Neutrophil (primary cell): ENCODE measurements around the gene NKX2-3.

Source experiments
- H3K27ac ChIP-seq: fragments of 200-600 bp; sonication (generic); 2 replicates; pipeline ENCODE4 v1.5.1; 2016; ENCODE audit warnings: mild to moderate bottlenecking, moderate library complexity
- H3K27me3 ChIP-seq: fragments of 200-600 bp; sonication (generic); 2 replicates; pipeline ENCODE4 v1.6.0; 2016; ENCODE audit warnings: mild to moderate bottlenecking
- H3K36me3 ChIP-seq: fragments of 200-600 bp; sonication (generic); 2 replicates; pipeline ENCODE4 v1.5.1; 2017
- H3K4me1 ChIP-seq, 2 experiments: fragments of 200-600 bp in 1 of 2; sonication (generic) in 1 of 2; 1 replicate in 1 of 2; 2 replicates in 1 of 2; pipeline versions ENCODE4 v1.5.1 to v1.6.1; 2013 to 2016; ENCODE audit warnings: low read depth in 1 of 2, low read length in 1 of 2, mild to moderate bottlenecking in 1 of 2, moderate library complexity in 1 of 2; ENCODE audit not compliant: control insufficient read depth in 1 of 2, insufficient read depth in 1 of 2
- H3K4me3 ChIP-seq, 2 experiments: fragments of 200-600 bp in 1 of 2; sonication (generic) in 1 of 2; 1 replicate in 1 of 2; 2 replicates in 1 of 2; pipeline ENCODE4 v1.5.1; 2013 to 2016; ENCODE audit warnings: low read depth in 1 of 2, low read length in 1 of 2, mild to moderate bottlenecking in 1 of 2, moderate library complexity in 1 of 2
- H3K9me3 ChIP-seq: fragments of 200-600 bp; sonication (generic); 2 replicates; pipeline ENCODE4 v1.5.1; 2016
- CTCF ChIP-seq: fragments of 200-600 bp; sonication (generic); IDR thresholded peaks from 2 replicates; pipeline ENCODE4 v1.5.1; 2016; ENCODE audit warnings: antibody characterized with exemption

NKX2-3 gene

GRCh38 chr10:99520847-99521764 is 11.6 kb upstream of the NKX2-3 start:
- Histone ChIP-seq H3K27ac (no peak overlapping the region), H3K4me3 (no peak overlapping the region), H3K9me3 (no peaks in the 10 kb centered on the region), H3K36me3 (no peaks in the 10 kb centered on the region), H3K4me1 (peaks cover 8 to 20% of the 10 kb centered on the region in 2 experiments), H3K27me3 (peaks cover 91% of the 10 kb centered on the region)
- TF ChIP-seq CTCF = no peak

DNA sequence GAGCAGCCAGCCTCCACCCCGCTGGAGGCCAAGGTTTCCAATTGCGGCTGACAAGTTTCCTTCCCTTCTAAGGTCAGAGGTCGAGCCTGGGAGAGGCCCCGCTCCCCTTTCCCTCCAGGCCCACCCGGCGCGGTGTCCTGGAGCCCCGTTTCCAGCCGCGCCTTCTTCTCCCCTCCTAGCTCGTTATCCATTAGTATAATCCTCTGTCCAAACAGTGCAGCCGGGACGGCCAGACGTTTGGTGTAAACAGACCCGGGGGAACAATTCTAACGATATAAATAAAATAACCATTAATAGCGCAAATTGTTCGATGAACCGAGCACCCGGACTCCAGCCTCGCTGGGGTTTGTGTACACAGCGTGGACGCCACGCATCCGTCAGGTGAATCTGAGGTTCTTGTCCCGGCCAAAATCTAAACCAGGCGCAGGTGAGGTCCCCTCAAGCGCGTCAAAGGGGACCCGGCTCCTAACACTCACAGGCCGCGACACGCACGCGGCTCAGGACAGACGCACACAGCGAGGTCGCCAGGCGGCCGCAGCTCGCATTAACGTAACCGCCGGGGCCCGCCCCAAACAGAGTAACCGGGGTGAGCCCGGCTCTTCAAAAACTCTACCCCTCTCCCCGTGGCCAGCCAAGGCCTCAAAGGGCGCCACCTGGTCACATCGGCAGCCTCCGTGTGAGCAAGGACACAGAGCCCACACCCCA is 10.8 kb upstream of the NKX2-3 start:
- H3K27ac ChIP-seq = no peak overlapping the region
- no peak overlapping the region for H3K4me3 ChIP-seq
- H3K36me3 ChIP-seq = no peaks in the 10 kb centered on the region
- H3K9me3 ChIP-seq = no peaks in the 10 kb centered on the region
- H3K4me1 ChIP-seq = peaks cover 8 to 20% of the 10 kb centered on the region in 2 experiments
- TF ChIP-seq CTCF = no peak
- peaks cover 96% of the 10 kb centered on the region for H3K27me3 ChIP-seq

DNA sequence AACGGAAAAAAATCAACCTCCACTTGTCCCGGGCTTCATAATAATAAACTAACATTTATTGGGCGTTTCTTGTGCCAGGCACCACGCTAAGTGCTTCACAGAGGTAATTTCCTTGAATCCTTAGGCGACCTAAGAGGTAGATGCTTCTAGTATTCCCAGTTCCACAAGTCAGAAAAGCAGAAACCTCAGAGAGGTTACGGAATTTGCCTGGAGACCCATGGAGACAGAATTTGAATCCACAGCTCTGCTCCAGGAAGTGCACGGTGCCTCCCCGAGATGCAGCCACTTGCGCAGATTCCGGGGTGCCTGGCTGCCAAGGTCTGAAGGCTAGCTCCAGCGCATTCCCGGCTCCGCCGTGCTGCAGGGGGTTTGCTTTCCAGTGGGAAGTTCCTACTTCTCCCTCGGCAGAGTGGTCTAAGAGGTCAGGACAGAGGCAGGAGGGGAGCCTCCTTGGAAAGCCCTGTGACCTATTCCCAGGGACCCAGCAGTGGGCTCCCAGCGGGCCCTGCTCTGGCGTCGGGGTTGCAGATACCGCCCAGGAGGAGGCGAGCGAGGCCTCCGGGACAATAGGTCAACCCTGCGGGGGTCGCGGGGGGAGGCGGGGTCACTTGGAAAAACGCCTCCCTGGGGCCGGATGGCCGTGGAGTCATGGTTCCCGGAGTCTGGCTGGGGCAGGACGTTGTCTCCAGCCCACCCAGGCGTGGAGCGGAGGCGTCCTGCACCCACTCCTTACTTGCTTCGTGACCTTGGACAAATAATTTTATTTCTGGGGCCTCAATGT is 10.1 kb upstream of the NKX2-3 start:
- peaks cover 100% of the 10 kb centered on the region for H3K27me3 ChIP-seq
- no peaks in the 10 kb centered on the region for H3K36me3 ChIP-seq
- peaks cover 8 to 23% of the 10 kb centered on the region in 2 experiments for H3K4me1 ChIP-seq
- no peaks in the 10 kb centered on the region for H3K9me3 ChIP-seq
- H3K27ac ChIP-seq = no peak overlapping the region
- H3K4me3 ChIP-seq = no peak overlapping the region
- no peak for TF ChIP-seq CTCF

DNA sequence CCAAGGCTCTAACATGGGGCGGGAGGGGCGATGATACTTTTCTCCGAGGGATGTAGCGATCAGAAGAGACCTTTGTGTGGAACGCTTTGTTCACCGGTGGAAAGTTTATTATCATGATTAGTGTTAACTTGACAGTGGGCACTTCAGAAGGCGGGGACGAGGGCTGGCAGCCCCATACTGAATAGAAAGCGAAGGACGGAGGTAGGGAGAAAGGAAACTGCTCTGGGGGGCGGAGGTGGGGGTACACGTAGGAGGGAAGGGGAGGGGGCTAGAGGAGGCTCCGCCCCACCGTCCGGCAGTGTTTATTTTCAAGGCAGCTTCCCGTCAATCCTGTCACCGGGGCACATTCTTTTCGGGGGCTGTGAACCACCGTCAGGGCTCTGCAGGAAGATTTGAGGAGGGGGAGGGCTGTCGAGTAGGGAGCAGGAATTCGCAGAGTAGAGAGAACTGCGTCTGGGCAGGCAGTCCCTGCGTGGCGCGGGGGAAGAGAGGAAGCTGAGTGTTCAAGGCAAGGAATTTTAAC is 9.4 kb upstream of the NKX2-3 start:
- Histone ChIP-seq H3K27ac (no peak overlapping the region), H3K9me3 (no peaks in the 10 kb centered on the region), H3K4me3 (no peak overlapping the region), H3K27me3 (peaks cover 100% of the 10 kb centered on the region), H3K4me1 (peaks cover 12 to 30% of the 10 kb centered on the region in 2 experiments), H3K36me3 (no peaks in the 10 kb centered on the region)
- no peak for TF ChIP-seq CTCF

GRCh38 chr10:99524050-99524666 is 8.6 kb upstream of the NKX2-3 start:
- Histone ChIP-seq H3K9me3 (no peaks in the 10 kb centered on the region), H3K27me3 (peaks cover 100% of the 10 kb centered on the region), H3K4me3 (no peak overlapping the region), H3K27ac (no peak overlapping the region), H3K4me1 (peaks cover 12 to 33% of the 10 kb centered on the region in 2 experiments), H3K36me3 (no peaks in the 10 kb centered on the region)
- TF ChIP-seq CTCF = no peak
